HG03575 (cell line): ENCODE data around the gene ODF2.
"Not testable (repeated sequence)": the region's sequence is repeated elsewhere in the genome, so short reads cannot be mapped to it uniquely, and the experiment has no call there.

Experiments used
- ATAC-seq: cut with Tn5 transposase; IDR thresholded peaks from one replicate; pipeline ENCODE4 v1.9.1; 2021; ENCODE audit not compliant: unreplicated experiment, insufficient number of reproducible peaks, low FRiP score; ENCODE audit errors: extremely low read depth

The ODF2 gene

DNA sequence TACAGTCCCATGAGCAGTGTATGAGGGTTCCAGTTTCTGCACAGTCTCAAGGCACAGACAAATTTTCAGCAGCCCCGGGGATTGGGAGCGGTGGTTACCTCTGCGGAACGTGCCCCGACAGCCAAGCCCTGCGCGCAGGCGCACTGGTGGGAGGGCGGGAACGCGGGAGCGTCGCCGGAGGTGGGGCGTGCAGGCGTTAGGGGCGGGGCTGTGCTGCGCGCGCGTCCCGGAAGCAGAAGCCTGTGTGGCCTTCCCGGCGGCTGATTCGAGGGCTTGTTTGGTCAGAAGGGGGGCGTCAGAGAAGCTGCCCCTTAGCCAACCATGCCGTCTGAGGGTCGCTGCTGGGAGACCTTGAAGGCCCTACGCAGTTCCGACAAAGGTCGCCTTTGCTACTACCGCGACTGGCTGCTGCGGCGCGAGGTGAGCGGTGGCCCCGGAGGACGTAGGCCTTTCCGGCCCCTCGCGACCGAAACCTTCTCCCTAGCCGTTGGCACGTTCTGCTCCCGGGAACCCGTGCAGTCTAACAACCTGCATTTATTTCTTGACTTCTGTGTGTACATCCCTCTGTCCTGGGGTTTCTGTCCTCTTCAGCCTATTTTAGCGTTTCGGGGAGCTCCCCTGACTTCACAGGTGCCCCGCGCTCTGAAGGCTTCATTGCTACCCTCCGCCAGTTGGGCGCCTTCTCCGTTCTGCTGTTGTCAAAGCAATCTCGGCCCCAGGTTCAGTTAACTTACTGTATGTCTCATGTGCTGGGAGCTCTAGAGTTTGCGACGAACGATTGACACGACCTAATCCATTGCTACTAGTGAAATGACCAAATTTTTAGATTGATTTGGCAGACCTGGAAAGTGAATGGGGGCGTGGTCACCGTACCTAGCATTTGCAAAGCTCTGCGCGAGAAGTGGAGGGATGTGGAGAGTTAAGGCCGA lies 48.9 kb downstream of the ODF2 start, which contains the start of gene GLE1:
GLE1 (plus strand) TSS at position 235 of the 929 bp plus-strand sequence; CDS start at position 322, 87 bp downstream.
- no peak for ATAC-seq

DNA sequence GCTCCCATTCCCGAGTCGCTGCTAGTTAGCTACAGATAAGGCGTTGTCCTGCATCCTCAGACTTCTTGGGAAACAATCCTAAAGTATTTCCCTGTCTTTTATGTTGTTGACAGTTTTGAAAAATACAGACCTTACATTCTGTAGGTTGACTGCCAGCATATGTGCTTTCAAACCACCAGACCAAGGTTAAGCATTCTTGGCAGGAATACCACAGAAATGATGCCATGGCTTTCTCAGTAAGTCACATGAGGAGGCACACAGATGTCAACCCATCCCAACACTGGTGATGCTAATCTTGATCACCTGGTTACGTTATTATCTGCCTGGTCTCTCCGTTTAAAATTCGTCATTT lies 49.6 kb downstream of the ODF2 start:
- no peak for ATAC-seq

DNA sequence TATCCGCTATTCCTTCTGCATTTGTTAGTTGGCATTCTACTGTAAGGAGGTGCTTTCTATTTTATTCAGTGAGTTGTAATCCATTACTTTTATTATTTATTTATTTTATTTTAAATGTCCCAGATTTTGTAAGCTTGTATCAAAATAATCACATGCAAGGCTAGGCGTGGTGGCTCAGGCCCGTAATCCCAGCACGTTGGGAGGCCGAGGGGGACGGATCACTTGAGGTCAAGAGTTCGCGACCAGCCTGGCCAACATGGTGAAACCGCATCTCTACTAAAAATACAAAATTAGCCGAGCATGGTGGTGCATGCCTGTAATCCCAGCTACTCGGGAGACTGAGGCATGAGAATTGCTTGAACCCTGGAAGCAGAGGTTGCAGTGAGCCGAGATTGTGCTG lies 50.1 kb downstream of the ODF2 start:
- not testable (repeated sequence) for ATAC-seq

DNA sequence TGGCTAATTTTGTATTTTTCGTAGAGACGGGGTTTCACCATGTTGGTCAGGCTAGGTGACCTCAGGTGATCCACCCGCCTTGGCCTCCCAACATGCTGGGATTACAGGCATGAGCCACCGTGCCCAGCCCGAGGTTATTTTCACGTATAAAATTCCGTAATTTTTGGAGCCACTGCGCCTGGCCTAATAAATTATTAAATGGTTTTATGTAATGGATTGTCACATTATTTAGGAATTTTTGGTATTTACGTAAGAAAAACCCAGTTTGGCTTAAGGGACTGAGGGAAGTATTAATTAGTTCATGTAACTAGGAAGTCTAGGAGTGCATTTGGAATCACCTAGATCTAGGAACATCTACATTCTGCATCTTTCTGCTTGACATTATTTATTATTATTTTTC lies 57.0 kb downstream of the ODF2 start:
- no peak for ATAC-seq

DNA sequence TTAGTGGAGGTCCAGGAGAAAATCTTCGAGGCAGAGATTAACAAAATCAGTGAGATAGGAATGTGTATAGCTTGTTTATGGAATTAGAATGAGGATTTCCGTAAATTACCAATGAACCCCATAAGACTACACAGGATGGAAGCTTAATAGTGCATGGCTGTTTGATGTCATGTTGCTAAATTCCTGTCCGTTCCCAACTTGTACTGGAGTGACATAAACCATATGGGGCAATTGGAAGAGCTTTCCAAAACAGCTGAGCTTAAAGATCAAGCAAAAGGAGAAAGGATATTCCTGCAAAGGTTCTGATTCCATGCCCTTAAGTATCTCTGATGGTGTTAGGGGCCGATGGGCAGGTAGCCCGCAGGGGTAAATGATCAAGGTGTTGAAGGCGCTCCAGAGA lies 66.2 kb downstream of the ODF2 start:
- ATAC-seq: no peak

DNA sequence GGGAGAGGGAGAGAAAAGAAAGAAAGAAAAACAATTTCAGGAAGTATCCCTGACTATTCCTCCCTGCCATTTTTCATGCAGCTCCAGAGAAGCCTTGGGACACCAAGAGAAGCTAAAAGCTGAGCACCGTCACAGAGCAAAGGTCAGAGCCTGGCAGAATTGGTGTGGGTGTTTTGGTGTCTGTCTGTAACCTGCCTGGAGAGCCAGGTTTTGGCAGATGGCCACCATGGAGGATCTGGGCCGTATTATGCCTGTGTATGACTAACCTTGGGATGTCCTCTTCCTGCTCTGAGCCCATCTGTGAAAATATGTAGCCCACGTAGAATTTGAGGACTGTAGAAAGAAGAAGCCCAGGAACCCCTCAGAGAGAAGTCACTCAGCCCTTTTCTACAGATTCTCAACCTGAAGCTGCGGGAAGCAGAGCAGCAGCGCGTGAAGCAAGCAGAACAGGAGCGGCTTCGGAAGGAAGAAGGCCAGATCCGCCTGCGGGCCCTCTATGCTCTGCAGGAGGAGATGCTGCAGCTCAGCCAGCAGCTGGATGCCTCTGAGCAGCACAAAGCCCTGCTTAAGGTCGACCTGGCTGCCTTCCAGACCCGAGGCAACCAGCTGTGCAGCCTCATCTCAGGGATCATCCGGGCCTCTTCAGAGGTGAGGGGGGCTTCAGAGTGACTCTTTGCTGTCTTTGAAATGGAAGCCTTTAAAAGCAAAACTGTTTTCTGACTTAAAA lies 67.6 kb downstream of the ODF2 start:
- ATAC-seq: no peak

DNA sequence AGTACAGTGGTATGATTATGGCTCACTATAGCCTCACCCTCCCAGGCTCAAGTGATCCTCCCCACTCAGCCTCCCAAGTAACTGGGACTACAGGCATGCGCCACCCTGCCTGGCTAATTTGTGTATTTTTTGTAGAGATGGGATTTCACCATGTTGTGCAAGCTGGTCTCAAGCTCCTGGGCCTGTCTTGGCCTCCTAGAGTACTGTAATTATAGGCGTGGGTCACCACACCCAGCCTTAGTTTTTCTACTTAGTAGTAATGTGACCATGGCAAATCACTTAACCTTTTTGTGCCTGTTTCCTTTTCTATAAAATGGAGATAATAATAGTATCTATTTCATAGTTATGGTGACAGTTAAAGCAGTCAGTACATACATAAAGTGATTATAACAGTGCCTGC lies 70.9 kb downstream of the ODF2 start:
- no peak for ATAC-seq

DNA sequence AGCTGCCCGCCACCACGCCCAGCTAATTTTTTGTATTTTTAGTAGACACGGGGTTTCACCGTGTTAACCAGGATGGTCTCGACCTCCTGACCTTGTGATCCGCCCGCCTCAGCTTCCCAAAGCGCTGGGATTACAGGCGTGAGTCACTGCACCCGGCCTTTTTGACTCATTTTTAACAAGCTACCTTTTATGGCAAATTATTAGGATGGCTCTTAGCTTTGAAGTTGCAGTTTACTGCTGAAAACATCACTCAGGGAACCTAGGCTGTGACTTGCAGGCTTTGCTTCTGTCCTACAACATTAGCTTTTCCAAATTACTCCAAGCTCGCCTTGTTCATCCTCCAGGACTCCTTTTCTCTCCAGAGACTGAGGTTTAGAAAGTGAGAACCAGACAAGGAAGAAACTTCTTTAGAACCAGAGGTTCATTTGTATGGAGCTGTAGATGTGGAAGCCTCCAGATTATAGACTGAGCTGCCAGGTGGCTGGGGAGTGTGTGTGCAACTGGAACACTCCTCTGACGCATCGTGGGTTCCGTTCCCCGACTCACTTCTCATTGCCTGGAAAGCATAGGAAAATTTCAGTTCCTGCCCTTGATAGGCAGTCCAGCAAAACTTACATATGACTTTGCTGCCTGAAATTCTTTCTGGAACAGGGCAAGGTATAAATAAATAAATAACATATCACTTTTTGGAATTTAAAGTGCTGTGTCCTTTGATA lies 72.8 kb downstream of the ODF2 start:
- no peak for ATAC-seq

DNA sequence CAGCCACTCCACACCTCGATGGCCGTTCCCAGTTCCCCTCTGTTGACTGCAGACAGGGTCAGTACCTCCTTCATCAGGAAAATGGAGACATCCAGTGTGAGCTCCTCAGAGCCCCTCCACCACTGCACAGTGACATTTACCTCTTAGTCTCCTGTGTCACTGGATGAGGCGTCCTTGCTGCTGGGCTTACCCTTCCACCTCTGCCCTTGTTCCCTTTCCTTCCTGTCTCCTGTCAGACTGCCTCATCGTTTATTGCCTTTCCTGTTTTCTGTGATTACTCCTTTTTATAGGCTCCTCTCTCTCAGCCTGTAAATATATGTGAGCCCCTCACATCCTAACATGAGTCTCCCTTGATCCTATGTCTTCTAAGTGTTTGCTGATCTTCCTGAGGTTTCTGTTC lies 73.4 kb downstream of the ODF2 start:
- no peak for ATAC-seq

DNA sequence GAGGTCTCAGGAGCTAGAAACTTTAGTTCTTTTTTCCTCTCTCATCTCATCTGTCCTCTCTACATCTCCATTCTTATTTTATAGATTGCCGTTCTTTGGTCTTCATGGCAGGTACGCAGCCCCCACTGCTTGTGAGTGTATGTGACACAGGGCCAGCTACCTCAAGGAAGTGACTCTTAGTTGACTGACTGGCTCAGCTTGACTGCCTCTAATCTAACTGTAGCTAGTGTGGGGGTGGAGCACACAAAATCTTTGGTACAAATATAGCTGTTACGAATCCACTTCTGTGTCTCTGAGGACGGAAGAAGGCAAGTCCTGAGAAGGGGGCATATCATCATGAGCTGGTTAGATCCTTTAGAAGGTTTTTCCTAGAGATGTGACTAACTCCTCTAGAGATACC lies 76.8 kb downstream of the ODF2 start:
- ATAC-seq: no peak

DNA sequence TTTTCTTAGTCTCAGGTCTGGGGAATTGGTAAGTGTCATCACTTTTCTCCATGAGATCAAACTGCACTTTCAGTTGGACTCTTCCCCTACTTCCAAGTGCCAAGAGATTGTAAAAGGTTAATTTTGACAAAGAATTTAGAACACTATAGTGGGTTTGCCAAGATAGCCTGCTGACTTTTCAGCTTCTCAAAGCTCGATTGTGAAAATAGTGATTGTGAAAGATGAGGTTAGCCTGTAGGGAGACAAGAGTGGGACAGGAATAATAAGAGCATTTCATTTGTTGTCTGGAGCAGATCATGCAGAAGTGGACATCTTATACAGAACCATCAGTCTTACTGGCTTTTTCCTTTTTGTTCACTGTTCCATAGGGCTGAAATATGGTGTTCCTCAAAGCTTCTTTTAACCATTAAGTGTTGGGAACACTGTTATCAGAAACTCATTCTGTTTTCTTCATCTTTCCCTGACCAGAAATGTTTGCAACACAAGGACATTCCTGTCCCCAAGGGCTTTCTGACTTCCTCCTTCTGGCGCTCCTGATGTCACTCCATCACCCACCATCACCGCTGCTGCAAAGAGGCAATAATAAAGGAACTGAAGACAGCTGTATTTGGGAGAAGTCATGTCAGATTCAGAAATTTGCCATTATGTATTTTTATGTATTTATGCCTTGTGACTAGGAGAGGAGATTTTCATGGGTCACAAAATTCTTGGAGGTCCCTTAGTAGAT lies 85.0 kb downstream of the ODF2 start:
- ATAC-seq: no peak

DNA sequence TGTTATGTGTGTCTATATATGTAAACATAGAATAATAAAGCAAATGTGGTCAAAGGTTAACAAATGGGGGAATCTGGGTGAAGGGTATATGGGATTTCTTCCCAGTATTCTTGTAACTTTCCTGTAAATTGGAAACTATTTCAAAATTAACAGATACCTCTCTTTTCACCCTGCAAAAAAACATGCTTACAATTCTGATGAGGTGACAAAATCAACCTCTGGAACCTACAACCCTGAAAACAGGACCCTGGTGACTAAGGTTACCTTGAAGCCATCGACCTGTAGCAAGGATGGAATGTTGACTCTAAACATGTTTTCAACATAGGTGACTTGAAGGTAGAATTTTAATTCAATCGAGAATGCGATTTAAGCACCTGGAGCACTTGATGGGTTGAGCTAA lies 90.7 kb downstream of the ODF2 start:
- no peak for ATAC-seq

DNA sequence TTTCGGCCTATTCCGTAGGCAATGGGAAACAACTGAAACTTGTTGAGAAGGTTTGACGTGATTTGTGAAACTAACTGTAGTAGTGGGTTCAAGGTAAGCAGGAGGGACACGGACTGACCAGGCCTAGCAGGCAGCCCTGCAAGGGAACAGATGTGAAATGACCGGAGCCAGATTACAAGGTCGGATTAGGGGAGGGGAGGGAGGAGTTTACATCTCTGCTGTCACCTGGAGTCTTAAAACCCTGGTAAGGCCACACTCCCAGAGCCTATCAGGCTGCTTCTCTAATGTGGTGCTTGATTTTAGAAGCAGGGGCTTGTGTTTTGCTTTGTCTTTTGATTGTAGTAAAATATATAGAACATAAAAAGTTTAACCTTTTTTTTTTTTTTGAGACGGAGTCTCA lies 93.1 kb downstream of the ODF2 start:
- no peak for ATAC-seq

DNA sequence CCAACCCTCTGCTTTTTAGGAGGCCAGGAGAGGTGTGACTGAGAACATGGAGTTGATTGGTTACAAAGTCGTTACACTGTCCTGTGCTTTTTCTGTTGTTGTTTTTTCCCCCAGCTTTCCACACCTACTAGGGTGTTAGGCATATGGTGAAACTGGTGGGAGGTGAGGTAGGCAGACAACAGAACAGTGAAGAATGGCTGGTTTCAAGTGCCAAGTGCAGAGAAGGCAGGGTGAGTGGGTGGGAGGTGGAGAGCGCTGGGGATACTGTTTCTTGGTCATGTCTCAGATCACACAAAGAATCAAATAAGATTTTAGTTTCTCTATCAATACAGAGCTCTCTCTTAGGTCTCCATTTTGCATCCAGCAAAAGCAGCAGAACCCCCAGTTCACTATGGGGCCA lies 94.4 kb downstream of the ODF2 start:
- no peak for ATAC-seq
